Esophagus squamous epithelium (tissue), 5 donors: Measurements from ENCODE around the gene TH. TPM values are rescaled to one million over a fixed set of nuclear protein-coding genes. Genes with fewer than 3 reads are reported as not detected.
"Not testable (repeated sequence)": the region's sequence is repeated elsewhere in the genome, so short reads cannot be mapped to it uniquely, and the experiment has no call there.

Experiments
- DNase-seq: peaks from one replicate; lab custom pipeline; 2025; lab: John Stamatoyannopoulos, UW
- H3K27ac ChIP-seq, 4 donors: fragments of 200-600 bp; sonication (generic); one replicate each; pipeline ENCODE4 v1.5.1; 2016 to 2019; ENCODE audit warnings: mild to moderate bottlenecking in 1 of 4
- H3K27me3 ChIP-seq, 4 donors: fragments of 200-600 bp; sonication (generic); 1 replicate in 3 of 4; 2 replicates in 1 of 4; pipeline versions ENCODE4 v1.5.1 to v1.6.0; 2017 to 2021; ENCODE audit warnings: antibody characterized with exemption in 1 of 4
- H3K36me3 ChIP-seq, 3 donors: fragments of 200-600 bp; sonication (generic); one replicate each; pipeline ENCODE4 v1.5.1; 2016 to 2019
- H3K4me1 ChIP-seq, 3 donors: fragments of 200-600 bp; sonication (generic); one replicate each; pipeline ENCODE4 v1.5.1; 2017 to 2019
- H3K4me3 ChIP-seq, 4 donors: fragments of 200-600 bp; sonication (generic); 1 replicate in 3 of 4; 2 replicates in 1 of 4; pipeline ENCODE4 v1.5.1; 2016 to 2019; ENCODE audit warnings: mild to moderate bottlenecking in 2 of 4, moderate library complexity in 1 of 4
- H3K9me3 ChIP-seq, 3 donors: fragments of 200-600 bp; sonication (generic); one replicate each; pipeline ENCODE4 v1.5.1; 2016 to 2019
- POLR2A ChIP-seq, 4 donors: fragments of 450-650 bp; IDR thresholded peaks; one replicate each; pipeline ENCODE4 v1.6.1; 2017; ENCODE audit warnings: antibody characterized with exemption in 4 of 4, mild to moderate bottlenecking in 4 of 4, moderate library complexity in 3 of 4
- WGBS, 2 donors: methylation state at CpG; one replicate each; pipeline ENCODE4 v1.1.5; 2018; 5-methylcytosine and 5-hydroxymethylcytosine counted together
- intact Hi-C: fragments of 100-400 bp; cut with DNase I; formaldehyde crosslinking; loops from one replicate; pipeline ENCODE4 v1.15.0; 2022
- total RNA-seq, 4 donors: library from RNA; depleted of rRNA; stranded (reverse); fragments of >200 nt; gene quantifications; one replicate each; pipeline ENCODE4 v1.1.0, GENCODE V29; 2016
- TF ChIP-seq, protein P1 (sequence below), 6 experiments: fragments of 450-650 bp in 4 of 6; fragments of 200-600 bp in 2 of 6; sonication (generic) in 2 of 6; IDR thresholded peaks; one replicate each; pipeline ENCODE4 v1.5.1; 2016 to 2019; ENCODE audit warnings: antibody characterized with exemption in 6 of 6, mild to moderate bottlenecking in 4 of 6, moderate library complexity in 4 of 6
- donor health status: DM: yes; HTN: yes; CAD: no.

The TH gene
- total RNA-seq, 4 donors from 2014 or later = 0.34 to 0.76 TPM; not detected in 2

DNA sequence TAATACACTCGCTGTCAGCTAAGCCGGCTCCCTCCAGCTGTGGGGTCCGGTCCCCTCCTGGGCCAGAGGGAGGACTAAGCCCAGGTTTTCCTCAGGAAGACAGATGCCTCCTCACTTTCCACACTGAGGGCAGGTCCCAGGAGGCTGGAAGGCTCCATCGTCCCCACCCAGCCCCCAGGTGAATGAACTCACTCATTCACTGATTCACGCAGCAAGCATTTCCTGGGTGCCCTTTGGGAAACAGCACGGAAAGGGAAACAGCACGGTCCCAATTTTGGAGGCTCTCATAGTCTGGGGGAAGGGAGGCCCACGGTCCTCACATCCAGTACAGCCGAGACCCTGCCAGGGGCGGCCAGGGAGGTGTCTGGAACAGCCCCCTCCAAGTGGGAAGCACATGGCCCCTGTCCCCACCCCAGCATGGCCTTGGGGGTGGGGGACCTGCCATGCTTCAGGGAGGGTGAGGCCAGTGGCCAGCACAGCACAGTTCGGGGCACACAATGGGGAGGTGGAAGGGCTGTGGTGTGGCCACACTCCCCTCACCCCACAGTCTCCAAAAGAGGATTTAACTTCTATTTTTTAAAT is 9.3 kb upstream of the TH start:
- Histone ChIP-seq H3K27ac (no peak overlapping the region), H3K27me3 (peaks cover 0 to 72% (median 0%) of the 10 kb centered on the region in 4 donors), H3K4me3 (no peak overlapping the region), H3K9me3 (no peaks in the 10 kb centered on the region), H3K36me3 (no peaks in the 10 kb centered on the region), H3K4me1 (peaks cover 2 to 49% (median 5%) of the 10 kb centered on the region in 3 donors)
- intact Hi-C loops = no loop called here
- 55% methylated on average over 4 of the region's 11 CpGs; no CpG with 5 or more reads in 1 of the 2 donors for WGBS, 2 donors
- TF ChIP-seq, protein P1, sequence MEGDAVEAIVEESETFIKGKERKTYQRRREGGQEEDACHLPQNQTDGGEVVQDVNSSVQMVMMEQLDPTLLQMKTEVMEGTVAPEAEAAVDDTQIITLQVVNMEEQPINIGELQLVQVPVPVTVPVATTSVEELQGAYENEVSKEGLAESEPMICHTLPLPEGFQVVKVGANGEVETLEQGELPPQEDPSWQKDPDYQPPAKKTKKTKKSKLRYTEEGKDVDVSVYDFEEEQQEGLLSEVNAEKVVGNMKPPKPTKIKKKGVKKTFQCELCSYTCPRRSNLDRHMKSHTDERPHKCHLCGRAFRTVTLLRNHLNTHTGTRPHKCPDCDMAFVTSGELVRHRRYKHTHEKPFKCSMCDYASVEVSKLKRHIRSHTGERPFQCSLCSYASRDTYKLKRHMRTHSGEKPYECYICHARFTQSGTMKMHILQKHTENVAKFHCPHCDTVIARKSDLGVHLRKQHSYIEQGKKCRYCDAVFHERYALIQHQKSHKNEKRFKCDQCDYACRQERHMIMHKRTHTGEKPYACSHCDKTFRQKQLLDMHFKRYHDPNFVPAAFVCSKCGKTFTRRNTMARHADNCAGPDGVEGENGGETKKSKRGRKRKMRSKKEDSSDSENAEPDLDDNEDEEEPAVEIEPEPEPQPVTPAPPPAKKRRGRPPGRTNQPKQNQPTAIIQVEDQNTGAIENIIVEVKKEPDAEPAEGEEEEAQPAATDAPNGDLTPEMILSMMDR (IDR thresholded peaks at IDR 0.05) = no peak
- TF ChIP-seq POLR2A (IDR thresholded peaks at IDR 0.05) = no peak
- DNase-seq = no peak

- 71% methylated on average over 3 of the region's 15 CpGs; no CpG with 5 or more reads in 1 of the 2 donors for WGBS, 2 donors
- no peak for TF ChIP-seq POLR2A (IDR thresholded peaks at IDR 0.05)
- TF ChIP-seq, protein P1 (IDR thresholded peaks at IDR 0.05) = no peak
- Histone ChIP-seq H3K9me3 (no peaks in the 10 kb centered on the region), H3K4me3 (no peak overlapping the region), H3K27me3 (peaks cover 0 to 67% (median 0%) of the 10 kb centered on the region in 4 donors), H3K4me1 (peaks cover 5 to 50% (median 7%) of the 10 kb centered on the region in 3 donors), H3K36me3 (no peaks in the 10 kb centered on the region), H3K27ac (no peak overlapping the region)
- no peak for DNase-seq
- intact Hi-C loops = no loop called here
Observed at GRCh38 chr11:2180347-2180746, 8.7 kb upstream of the TH start.

GRCh38 chr11:2179516-2179915 is 7.9 kb upstream of the TH start:
- peaks cover 5 to 55% (median 9%) of the 10 kb centered on the region in 3 donors for H3K4me1 ChIP-seq
- no peaks in the 10 kb centered on the region for H3K36me3 ChIP-seq
- no peak for TF ChIP-seq POLR2A (IDR thresholded peaks at IDR 0.05)
- TF ChIP-seq, protein P1 (IDR thresholded peaks at IDR 0.05) = no peak
- 71 to 74% methylated on average over 5 to 9 of the region's 10 CpGs for WGBS, 2 donors
- no peak overlapping the region for H3K4me3 ChIP-seq
- no peaks in the 10 kb centered on the region for H3K9me3 ChIP-seq
- no peak for DNase-seq
- H3K27me3 ChIP-seq = peaks cover 0 to 61% (median 0%) of the 10 kb centered on the region in 4 donors
- intact Hi-C loops = no loop called here
- H3K27ac ChIP-seq = peak overlapping the region in 1 of 4 donors; percentile 23

- 32 to 35% methylated on average over 5 of the region's 16 CpGs for WGBS, 2 donors
- H3K9me3 ChIP-seq = no peaks in the 10 kb centered on the region
- no peak overlapping the region for H3K4me3 ChIP-seq
- peaks cover 0 to 61% (median 0%) of the 10 kb centered on the region in 4 donors for H3K27me3 ChIP-seq
- intact Hi-C loops = no loop called here
- DNase-seq = no peak
- TF ChIP-seq POLR2A (IDR thresholded peaks at IDR 0.05) = no peak
- TF ChIP-seq, protein P1 (IDR thresholded peaks at IDR 0.05) = no peak
- peak overlapping the region in 1 of 4 donors; percentile 23 for H3K27ac ChIP-seq
- no peaks in the 10 kb centered on the region for H3K36me3 ChIP-seq
- H3K4me1 ChIP-seq = peaks cover 5 to 55% (median 9%) of the 10 kb centered on the region in 3 donors
Observed at GRCh38 chr11:2178906-2179494, 7.4 kb upstream of the TH start.

- H3K9me3 ChIP-seq, intact Hi-C loops, DNase-seq, H3K27ac ChIP-seq, H3K36me3 ChIP-seq, H3K4me3 ChIP-seq: not testable (repeated sequence)
- H3K4me1 ChIP-seq = peaks cover 5 to 55% (median 9%) of the 10 kb centered on the region in 3 donors
- H3K27me3 ChIP-seq = peaks cover 0 to 61% (median 0%) of the 10 kb centered on the region in 4 donors
- WGBS, 2 donors = 40 to 51% methylated on average over 10 to 11 of the region's 16 CpGs
Observed at GRCh38 chr11:2178055-2178773, 6.6 kb upstream of the TH start.
